ENCODE data around the gene ATG3.
"Not testable (repeated sequence)": the region's sequence is repeated elsewhere in the genome, so short reads cannot be mapped to it uniquely, and the experiment has no call there.

Gene ATG3

GRCh38 chr3:112497897-112498548, 63.7 kb downstream of the ATG3 start:
- no peak for DNase-seq

DNA sequence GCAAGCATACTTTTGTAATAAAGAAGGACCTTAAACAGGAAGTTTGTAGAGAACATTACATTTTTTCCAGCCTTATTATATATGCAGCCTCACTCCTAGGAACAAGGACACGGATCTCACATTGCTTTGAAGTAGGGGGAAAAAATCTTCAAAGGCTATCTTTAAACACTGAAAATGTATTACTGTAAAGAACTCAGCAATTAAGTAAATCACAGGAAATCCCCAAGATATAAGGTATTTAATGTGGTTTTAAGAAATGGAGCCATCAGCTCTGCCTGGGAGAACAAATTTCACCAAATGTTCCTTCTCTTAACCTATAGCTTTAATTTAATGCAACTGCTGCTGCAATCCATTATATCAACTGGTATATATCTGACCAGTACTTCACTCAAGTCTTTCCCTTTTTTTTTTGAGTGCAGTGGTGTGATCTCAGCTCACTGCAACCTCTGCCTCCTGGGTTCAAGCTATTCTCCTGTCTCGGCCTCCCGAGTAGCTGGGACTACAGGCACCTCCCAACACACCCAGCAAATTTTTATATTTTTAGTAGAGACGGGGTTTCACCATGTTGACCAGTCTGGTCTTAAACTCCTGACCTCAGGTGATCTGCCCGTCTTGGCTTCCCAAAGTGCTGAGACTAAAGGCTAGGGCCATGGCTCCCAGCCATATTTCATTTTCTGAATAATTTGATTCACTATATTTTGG, 65.2 kb downstream of the ATG3 start:
- no peak for DNase-seq

GRCh38 chr3:112494448-112494767, 67.4 kb downstream of the ATG3 start:
- DNase-seq: not testable (repeated sequence)

DNA sequence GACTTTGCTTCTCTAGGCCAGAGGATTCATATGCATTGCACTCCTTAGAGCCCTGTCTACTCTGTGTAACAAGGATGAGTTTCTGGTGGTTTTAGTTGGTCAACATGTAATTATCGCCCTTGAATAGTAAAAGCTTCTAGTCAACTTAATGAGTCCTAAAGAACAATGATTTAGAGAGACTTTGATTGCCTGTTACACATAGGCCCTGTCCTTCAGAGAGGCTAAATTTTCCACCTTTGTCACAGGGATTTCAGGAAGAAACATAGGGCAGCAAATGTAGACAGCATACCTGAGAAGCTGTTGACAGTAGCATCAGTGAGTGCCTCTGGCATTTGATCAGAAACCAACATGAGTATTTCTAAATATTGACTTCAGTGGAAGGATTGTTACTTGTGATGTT, 69.6 kb downstream of the ATG3 start:
- DNase-seq: no peak

GRCh38 chr3:112491373-112491772, 70.4 kb downstream of the ATG3 start:
- no peak for DNase-seq

- no peak for DNase-seq
These were observed 71.9 kb downstream of the ATG3 start for GRCh38 chr3:112489674-112490479.

DNA sequence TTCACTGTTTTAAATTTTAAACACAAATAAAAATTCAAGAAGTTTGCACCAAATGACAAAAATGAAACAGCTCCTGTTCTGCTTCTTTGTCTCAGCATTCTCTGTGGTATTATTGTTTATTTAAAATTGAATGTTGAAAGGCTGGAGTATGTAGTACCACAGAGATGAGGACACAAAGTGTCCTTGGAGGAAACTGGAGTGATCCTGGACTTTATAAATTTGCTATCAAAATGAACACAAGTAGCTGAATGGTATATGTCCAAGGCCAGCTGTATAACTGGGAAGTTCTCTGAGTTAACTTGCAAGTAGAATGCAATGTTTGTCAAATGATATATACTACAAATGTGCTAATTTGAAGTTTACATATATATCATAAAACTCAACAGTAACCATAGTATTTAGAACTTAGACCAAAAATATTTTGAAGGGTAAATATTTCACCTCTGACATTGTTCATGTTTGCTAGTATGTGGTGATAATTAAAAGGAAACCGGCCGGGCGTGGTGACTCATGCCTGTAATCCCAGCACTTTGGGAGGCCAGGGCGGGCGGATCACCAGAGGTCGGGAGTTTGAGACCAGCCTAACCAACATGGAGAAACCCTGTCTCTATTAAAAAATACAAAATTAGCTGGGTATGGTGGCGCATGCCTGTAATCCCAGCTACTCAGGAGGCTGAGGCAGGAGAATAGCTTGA, 74.8 kb downstream of the ATG3 start:
- no peak for DNase-seq

GRCh38 chr3:112484352-112484751, 77.4 kb downstream of the ATG3 start:
- no peak for DNase-seq

GRCh38 chr3:112482675-112483074, 79.1 kb downstream of the ATG3 start:
- no peak for DNase-seq
